BE2C (cell line): ENCODE measurements around the gene NUMB.

Source experiments
- DNase-seq: peaks from one replicate; pipeline ENCODE4 v3.0.0-alpha.2; 2020
- H3K27me3 ChIP-seq: fragments of 250-450 bp; sonication (Bioruptor Pico); 2 replicates; pipeline ENCODE4 v1.5.1; 2020; ENCODE audit warnings: mild to moderate bottlenecking
- H3K36me3 ChIP-seq: fragments of 250-450 bp; sonication (Bioruptor Pico); 2 replicates; pipeline ENCODE4 v1.5.1; 2020; ENCODE audit warnings: mild to moderate bottlenecking
- H3K4me1 ChIP-seq: fragments of 250-450 bp; sonication (Bioruptor Pico); 2 replicates; pipeline ENCODE4 v1.5.1; 2020
- H3K4me3 ChIP-seq: 2 replicates; pipeline ENCODE4 v1.5.1; 2011; ENCODE audit warnings: low read depth, low read length
- H3K9me3 ChIP-seq: fragments of 250-450 bp; sonication (Bioruptor Pico); 2 replicates; pipeline ENCODE4 v1.5.1; 2020
- CTCF ChIP-seq: IDR thresholded peaks from 2 replicates; pipeline ENCODE4 v1.5.1; 2012; ENCODE audit warnings: mild to moderate bottlenecking, low read depth, low read length

Gene NUMB

GRCh38 chr14:73240816-73241480, 217.4 kb downstream of the NUMB start:
- no peak for TF ChIP-seq CTCF
- Histone ChIP-seq H3K9me3 (no peaks in the 10 kb centered on the region), H3K36me3 (no peaks in the 10 kb centered on the region), H3K27me3 (peaks cover 41% of the 10 kb centered on the region), H3K4me3 (no peak overlapping the region), H3K4me1 (no peaks in the 10 kb centered on the region)
- no peak for DNase-seq

- H3K27me3 ChIP-seq = peaks cover 41% of the 10 kb centered on the region
- H3K36me3 ChIP-seq = no peaks in the 10 kb centered on the region
- H3K4me1 ChIP-seq = no peaks in the 10 kb centered on the region
- no peak for TF ChIP-seq CTCF
- no peak for DNase-seq
- no peak overlapping the region for H3K4me3 ChIP-seq
- no peaks in the 10 kb centered on the region for H3K9me3 ChIP-seq
These were observed 218.7 kb downstream of the NUMB start for GRCh38 chr14:73239393-73240241.

- H3K4me1 ChIP-seq = no peaks in the 10 kb centered on the region
- no peaks in the 10 kb centered on the region for H3K9me3 ChIP-seq
- no peak overlapping the region for H3K4me3 ChIP-seq
- no peak for DNase-seq
- no peaks in the 10 kb centered on the region for H3K36me3 ChIP-seq
- no peak for TF ChIP-seq CTCF
- H3K27me3 ChIP-seq = peaks cover 42% of the 10 kb centered on the region
These were observed 219.4 kb downstream of the NUMB start for GRCh38 chr14:73238941-73239340.

GRCh38 chr14:73238424-73238852, 219.9 kb downstream of the NUMB start:
- H3K36me3 ChIP-seq = no peaks in the 10 kb centered on the region
- H3K4me3 ChIP-seq = peak overlapping the region; percentile 20
- no peak for TF ChIP-seq CTCF
- H3K9me3 ChIP-seq = no peaks in the 10 kb centered on the region
- no peaks in the 10 kb centered on the region for H3K4me1 ChIP-seq
- peaks cover 44% of the 10 kb centered on the region for H3K27me3 ChIP-seq
- no peak for DNase-seq

GRCh38 chr14:73237786-73238423, 220.4 kb downstream of the NUMB start:
- TF ChIP-seq CTCF = no peak
- no peaks in the 10 kb centered on the region for H3K4me1 ChIP-seq
- H3K36me3 ChIP-seq = no peaks in the 10 kb centered on the region
- H3K9me3 ChIP-seq = no peaks in the 10 kb centered on the region
- DNase-seq = no peak
- H3K27me3 ChIP-seq = peaks cover 44% of the 10 kb centered on the region
- peak overlapping the region; percentile 28 for H3K4me3 ChIP-seq
